HG02943 (cell line): Measurements from ENCODE around the gene RBCK1.

Experiments
- ATAC-seq: cut with Tn5 transposase; IDR thresholded peaks from one replicate; pipeline ENCODE4 v1.9.1; 2021; ENCODE audit warnings: mild to moderate bottlenecking, low read depth, moderate library complexity; ENCODE audit not compliant: unreplicated experiment

RBCK1 gene

GRCh38 chr20:396619-397431, 11.3 kb upstream of the RBCK1 start:
- no peak for ATAC-seq

GRCh38 chr20:397432-398237, 10.5 kb upstream of the RBCK1 start:
- no peak for ATAC-seq

- ATAC-seq, result no peak
Measured at GRCh38 chr20:399182-399707, 8.9 kb upstream of the RBCK1 start.

DNA sequence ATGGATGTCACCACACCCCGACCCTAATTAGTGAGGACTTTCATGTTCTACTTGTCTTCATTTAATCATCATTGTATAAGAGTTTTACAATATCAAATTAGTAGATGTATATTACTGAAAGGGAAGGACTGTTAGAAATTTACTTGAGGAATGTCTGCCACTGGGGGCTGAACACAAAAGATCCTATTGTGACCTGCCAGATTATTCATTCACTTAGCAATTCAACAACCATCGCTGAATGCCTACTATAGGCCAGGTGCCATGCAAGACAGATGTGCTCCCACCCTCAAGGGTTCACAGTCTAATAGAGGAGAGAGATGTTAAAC, 8.0 kb upstream of the RBCK1 start:
- ATAC-seq, result no peak

GRCh38 chr20:400454-401275, 7.4 kb upstream of the RBCK1 start:
- ATAC-seq, result no peak

GRCh38 chr20:401682-402495, 6.2 kb upstream of the RBCK1 start:
- no peak for ATAC-seq

GRCh38 chr20:402496-402885, 5.6 kb upstream of the RBCK1 start:
- ATAC-seq, result no peak

DNA sequence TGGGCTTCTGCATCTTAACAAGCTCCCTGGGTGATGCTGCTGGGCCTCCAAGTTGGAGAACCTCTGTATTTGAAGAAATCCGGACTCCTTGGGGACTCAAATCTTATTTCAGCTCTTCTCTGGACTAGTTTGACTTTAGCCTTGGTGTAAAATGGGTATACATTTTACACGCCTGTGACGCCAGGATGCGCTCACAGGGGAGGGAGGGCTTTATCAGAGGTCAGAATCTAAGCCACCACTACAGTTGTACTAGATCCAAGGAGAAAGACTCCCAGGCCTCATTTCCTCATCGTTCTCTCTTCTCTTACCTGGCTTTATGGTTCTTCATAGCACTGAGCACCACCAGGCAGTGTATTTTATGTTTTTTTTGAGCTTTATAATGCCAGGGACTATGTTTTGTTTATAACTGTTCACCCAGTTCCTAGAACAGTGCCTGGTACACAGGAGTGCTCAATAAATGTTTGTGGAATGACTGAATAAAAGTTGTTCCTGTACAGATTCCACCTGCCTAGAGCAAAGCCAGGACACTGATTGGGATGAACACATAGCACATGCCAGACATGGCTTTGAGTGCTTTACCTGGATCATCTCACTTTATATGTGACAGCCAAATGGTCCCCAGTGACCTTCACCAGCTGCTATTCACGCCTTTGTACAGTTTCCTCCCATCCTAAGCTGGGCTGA, 5.1 kb upstream of the RBCK1 start:
- ATAC-seq, result no peak

DNA sequence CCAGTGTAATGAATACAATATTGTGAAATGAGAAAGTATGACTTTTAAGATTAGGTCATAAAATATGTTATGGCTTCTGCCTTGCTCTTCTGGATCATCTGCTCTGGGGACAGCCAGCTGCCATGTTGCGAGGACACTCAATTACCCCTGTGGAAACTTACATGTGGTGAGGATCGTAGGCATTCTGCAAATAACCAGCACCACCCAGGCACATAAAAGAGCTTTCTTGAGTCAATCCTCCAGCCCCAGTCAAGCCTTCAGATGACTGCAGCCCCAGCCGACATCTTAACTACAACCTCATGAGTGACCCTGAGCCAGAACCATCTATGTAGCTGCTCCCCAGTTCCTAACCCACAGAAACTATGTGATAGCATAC, 4.5 kb upstream of the RBCK1 start:
- ATAC-seq, result no peak

DNA sequence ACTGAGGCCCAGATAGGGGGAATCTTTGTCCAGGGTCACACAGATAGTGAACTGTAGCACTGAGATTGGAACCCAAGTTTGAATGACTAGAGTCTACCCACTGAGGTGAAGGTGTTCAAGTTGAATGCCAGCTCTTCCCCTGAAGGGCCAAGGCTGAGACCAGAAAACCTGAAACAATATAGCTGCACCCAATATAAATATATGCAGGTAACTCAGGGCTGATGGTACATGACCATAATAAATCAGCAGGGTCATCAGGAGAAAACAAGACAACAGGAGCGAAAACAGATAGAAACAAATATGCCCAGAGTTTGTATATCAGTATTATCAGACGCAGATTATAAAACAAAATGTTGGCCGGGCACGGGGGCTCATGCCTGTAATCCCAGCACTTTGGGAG, 4.0 kb upstream of the RBCK1 start:
- no peak for ATAC-seq

DNA sequence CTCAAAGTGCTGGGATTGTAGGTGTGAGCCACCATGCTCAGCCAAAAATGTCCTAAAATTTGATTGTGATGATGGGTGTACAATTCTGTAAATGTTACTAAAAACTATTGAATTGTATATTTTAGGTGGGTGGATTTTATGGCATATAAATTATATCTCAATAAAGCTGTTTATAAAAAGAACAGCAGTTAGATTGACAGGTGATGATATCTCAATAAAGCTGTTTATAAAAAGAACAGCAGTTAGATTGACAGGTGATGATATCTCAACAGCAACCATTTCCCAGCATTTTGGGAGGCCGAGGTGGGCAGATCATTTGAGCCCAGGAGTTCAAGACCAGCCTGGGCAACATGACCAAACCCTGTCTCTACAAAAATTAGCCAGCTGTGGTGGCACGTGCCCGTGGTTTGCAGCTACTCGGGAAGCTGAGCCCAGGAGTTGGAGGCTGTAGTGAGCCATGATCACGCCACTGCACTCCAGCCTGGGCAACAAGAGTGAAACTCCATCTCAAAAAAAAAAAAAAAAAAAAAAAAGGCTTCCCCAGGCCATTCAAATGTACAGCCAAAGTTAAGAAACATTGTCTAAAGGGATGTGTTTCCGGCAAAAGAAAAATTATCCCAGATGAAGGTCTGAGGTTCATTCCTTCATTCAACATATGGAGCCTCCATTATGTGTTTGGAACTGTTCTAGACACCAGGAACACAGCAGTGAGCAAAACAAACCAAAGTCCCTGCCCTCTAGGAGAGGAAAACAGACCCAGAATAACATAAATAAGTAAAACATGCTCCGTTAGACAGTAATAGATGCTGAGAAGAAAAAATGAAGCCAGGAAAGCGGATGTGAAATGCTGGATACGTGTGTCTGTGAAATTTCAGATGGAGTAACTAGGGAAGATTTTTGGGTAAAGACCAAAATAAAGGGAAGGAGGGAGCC, 1.6 kb upstream of the RBCK1 start:
- no peak for ATAC-seq

GRCh38 chr20:407133-407952, 756 bp upstream of the RBCK1 start:
- ATAC-seq, result peak; percentile 58

DNA sequence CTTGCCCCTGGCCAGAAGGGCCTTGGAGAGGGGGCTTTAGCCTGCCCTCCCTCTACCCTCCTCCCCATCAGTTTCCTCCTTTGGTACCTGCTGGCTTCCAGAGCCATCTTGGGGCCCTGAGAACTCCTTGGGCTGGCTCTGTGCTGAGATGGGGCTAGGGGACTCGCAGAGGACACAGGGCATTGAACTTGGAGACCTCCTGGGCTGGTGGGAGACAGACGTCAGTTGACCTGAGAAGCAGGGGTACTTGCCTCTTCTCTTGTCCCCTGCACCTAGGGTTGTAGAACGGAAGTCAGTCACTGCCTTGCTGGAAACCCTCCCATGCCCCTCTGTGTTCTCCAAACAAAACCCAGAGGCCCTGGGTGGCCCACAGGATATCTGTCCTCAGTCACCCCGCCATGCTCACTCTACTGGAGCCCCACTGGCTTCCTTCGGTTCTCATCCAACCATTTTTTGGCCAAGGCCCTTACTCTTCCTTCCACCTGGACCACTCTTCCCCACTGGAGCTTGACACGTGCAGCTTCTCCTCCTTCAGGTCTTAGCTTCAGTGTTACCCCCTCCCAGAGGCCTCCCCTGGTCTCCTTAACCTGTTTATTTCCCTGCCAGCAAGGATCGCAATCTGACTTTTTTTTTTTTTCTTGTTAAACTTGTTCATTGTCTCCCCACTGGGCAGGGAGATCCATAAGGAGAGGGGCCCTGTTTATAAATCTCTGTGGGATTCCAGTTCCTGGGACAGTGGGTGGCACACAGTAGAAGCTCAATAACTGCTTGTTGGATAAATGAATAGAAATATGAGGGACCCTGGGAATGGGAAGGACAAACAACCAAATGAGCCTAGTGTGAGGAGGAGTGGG, 971 bp downstream of the RBCK1 start:
- ATAC-seq, result peak; percentile 7

DNA sequence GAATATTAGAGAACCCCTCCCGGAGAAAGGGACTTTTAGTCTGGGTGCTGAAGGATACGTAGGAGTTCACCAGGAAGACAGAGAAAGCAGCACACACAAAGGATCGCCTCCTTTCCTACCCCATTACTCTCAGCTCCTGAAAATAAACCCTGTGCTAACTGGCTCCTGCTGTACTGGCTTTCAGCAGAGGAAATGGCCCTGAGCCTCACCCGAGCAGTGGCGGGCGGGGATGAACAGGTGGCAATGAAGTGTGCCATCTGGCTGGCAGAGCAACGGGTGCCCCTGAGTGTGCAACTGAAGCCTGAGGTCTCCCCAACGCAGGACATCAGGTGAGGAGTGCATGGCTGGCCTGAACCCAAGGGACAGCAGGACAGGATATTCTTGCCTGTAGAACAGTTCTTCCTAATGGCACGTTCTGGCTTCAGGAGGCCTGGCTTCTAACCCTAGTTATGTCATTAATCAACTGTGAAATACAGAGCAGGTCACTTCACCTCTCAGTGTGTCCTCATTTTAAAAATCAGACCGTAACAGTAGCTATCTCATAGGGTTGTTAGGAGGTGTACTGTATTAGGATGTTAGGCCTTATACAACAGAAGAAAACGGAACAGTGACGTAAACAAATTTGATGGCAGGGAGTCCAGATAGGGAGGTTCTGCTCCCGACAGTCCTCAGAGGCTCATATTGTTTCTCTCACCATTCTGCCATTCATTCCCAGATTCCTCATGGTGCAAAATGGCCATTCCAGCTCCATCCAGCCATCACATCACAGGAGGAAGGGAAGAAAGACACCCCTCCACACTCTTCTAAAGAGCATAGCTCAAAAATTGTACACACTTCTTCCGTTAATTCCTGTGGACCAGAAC, 1.8 kb downstream of the RBCK1 start:
- no peak for ATAC-seq

- ATAC-seq, result no peak
Measured at GRCh38 chr20:412081-412480, 4.0 kb downstream of the RBCK1 start.

DNA sequence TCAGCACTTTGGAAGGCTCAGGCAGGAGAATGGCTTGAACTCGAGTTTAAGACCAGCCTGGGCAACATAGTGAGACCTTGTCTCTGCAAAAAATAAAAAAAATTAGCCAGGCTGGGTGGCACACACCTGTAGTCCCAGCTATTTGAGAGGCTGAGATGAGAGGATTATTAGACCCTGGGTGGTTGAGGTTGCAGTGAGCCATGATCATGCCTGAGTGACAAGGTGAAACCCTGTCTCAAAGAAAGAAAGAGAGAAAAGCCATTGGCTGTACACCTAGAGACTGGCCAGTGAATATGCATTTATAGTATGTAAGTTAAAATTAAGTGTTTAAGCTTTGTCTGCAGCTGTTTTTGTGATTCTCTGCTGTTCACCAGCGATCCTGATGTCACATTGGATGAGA, 6.1 kb downstream of the RBCK1 start:
- no peak for ATAC-seq
